H1 (cell line): ENCODE results near the gene USH1G. TPM values are rescaled to one million over a fixed set of nuclear protein-coding genes. Genes with fewer than 3 reads are reported as not detected.

Experiments used
- ATF3 ChIP-seq: IDR thresholded peaks from 2 replicates; pipeline ENCODE4 v1.6.1; 2011; ENCODE audit warnings: low read depth, mild to moderate bottlenecking, low read length; ENCODE audit not compliant: insufficient read depth
- CBX5 ChIP-seq: fragments of 300-800, 300-1000 bp; sonication (generic); IDR thresholded peaks from 2 replicates; pipeline ENCODE4 v1.7.1; 2016; ENCODE audit warnings: antibody characterized with exemption, low read length, low read depth
- MAX ChIP-seq: IDR thresholded peaks from 2 replicates; pipeline ENCODE4 v1.6.1; 2012; ENCODE audit warnings: inconsistent platforms
- POU5F1 ChIP-seq: IDR thresholded peaks from 2 replicates; pipeline ENCODE4 v1.6.1; 2011; ENCODE audit warnings: low read depth, mild to moderate bottlenecking, low read length, moderate library complexity
- RXRA ChIP-seq: IDR thresholded peaks from 2 replicates; pipeline ENCODE4 v1.6.1; 2011; ENCODE audit warnings: low read depth, mild to moderate bottlenecking, low read length, moderate library complexity; ENCODE audit not compliant: insufficient read depth
- SP4 ChIP-seq: IDR thresholded peaks from 2 replicates; pipeline ENCODE4 v1.6.1; 2012; ENCODE audit warnings: low read length, inconsistent platforms
- TEAD4 ChIP-seq: IDR thresholded peaks from 2 replicates; pipeline ENCODE4 v1.6.1; 2012; ENCODE audit warnings: low read depth, low read length, inconsistent platforms, mixed read lengths
- polyA plus RNA-seq, 7 experiments: library from polyadenylated mRNA; depleted of rRNA in 3 of 7; stranded (reverse) in 5 of 7; unstranded in 2 of 7; fragments of >200 nt in 5 of 7; fragments of 200-250 nt in 2 of 7; gene quantifications; 1 replicate in 5 of 7; 2 replicates in 1 of 7; 4 replicates in 1 of 7; pipeline versions ENCODE4 v1.2.1 to v1.2.3, GENCODE V29; 2011 to 2013; ENCODE audit warnings: missing spikeins in 2 of 7, mixed read lengths in 2 of 7
- total RNA-seq: library from RNA; stranded (reverse); fragmentation: NEBNext Ultra II Directional; extraction: Animal tissue kit (Norgen Biotek cat#: 25700); gene quantifications from 2 replicates; pipeline ENCODE4 v1.2.1, GENCODE V29; 2021
- TF ChIP-seq, protein P1 (sequence below): fragments of 300-600 bp; sonication (generic); IDR thresholded peaks from 2 replicates; pipeline ENCODE4 v1.7.1; 2012; ENCODE audit warnings: low read length, moderate library complexity, mild to moderate bottlenecking, inconsistent platforms; ENCODE audit not compliant: insufficient replicate concordance

Gene USH1G
- total and polyA plus RNA-seq, 2 of the 8 experiments (the other 6 are each of a cell fraction or from before 2014, with no cell fraction given) = 1.6 to 4.3 TPM

- TF ChIP-seq, protein P1, sequence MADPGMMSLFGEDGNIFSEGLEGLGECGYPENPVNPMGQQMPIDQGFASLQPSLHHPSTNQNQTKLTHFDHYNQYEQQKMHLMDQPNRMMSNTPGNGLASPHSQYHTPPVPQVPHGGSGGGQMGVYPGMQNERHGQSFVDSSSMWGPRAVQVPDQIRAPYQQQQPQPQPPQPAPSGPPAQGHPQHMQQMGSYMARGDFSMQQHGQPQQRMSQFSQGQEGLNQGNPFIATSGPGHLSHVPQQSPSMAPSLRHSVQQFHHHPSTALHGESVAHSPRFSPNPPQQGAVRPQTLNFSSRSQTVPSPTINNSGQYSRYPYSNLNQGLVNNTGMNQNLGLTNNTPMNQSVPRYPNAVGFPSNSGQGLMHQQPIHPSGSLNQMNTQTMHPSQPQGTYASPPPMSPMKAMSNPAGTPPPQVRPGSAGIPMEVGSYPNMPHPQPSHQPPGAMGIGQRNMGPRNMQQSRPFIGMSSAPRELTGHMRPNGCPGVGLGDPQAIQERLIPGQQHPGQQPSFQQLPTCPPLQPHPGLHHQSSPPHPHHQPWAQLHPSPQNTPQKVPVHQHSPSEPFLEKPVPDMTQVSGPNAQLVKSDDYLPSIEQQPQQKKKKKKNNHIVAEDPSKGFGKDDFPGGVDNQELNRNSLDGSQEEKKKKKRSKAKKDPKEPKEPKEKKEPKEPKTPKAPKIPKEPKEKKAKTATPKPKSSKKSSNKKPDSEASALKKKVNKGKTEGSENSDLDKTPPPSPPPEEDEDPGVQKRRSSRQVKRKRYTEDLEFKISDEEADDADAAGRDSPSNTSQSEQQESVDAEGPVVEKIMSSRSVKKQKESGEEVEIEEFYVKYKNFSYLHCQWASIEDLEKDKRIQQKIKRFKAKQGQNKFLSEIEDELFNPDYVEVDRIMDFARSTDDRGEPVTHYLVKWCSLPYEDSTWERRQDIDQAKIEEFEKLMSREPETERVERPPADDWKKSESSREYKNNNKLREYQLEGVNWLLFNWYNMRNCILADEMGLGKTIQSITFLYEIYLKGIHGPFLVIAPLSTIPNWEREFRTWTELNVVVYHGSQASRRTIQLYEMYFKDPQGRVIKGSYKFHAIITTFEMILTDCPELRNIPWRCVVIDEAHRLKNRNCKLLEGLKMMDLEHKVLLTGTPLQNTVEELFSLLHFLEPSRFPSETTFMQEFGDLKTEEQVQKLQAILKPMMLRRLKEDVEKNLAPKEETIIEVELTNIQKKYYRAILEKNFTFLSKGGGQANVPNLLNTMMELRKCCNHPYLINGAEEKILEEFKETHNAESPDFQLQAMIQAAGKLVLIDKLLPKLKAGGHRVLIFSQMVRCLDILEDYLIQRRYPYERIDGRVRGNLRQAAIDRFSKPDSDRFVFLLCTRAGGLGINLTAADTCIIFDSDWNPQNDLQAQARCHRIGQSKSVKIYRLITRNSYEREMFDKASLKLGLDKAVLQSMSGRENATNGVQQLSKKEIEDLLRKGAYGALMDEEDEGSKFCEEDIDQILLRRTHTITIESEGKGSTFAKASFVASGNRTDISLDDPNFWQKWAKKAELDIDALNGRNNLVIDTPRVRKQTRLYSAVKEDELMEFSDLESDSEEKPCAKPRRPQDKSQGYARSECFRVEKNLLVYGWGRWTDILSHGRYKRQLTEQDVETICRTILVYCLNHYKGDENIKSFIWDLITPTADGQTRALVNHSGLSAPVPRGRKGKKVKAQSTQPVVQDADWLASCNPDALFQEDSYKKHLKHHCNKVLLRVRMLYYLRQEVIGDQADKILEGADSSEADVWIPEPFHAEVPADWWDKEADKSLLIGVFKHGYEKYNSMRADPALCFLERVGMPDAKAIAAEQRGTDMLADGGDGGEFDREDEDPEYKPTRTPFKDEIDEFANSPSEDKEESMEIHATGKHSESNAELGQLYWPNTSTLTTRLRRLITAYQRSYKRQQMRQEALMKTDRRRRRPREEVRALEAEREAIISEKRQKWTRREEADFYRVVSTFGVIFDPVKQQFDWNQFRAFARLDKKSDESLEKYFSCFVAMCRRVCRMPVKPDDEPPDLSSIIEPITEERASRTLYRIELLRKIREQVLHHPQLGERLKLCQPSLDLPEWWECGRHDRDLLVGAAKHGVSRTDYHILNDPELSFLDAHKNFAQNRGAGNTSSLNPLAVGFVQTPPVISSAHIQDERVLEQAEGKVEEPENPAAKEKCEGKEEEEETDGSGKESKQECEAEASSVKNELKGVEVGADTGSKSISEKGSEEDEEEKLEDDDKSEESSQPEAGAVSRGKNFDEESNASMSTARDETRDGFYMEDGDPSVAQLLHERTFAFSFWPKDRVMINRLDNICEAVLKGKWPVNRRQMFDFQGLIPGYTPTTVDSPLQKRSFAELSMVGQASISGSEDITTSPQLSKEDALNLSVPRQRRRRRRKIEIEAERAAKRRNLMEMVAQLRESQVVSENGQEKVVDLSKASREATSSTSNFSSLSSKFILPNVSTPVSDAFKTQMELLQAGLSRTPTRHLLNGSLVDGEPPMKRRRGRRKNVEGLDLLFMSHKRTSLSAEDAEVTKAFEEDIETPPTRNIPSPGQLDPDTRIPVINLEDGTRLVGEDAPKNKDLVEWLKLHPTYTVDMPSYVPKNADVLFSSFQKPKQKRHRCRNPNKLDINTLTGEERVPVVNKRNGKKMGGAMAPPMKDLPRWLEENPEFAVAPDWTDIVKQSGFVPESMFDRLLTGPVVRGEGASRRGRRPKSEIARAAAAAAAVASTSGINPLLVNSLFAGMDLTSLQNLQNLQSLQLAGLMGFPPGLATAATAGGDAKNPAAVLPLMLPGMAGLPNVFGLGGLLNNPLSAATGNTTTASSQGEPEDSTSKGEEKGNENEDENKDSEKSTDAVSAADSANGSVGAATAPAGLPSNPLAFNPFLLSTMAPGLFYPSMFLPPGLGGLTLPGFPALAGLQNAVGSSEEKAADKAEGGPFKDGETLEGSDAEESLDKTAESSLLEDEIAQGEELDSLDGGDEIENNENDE = no peak
- TF ChIP-seq SP4 (no peak), RXRA (no peak), CBX5 (no peak), POU5F1 (no peak), ATF3 (no peak), MAX (no peak), TEAD4 (no peak)
Observed at GRCh38 chr17:74964988-74965622, 42.0 kb upstream of the USH1G start (continued).
